ENCODE data around the gene RPP30.

GRCh38 chr10:90889636-90890035 is 17.9 kb downstream of the RPP30 start:
- TF ChIP-seq, protein P1, sequence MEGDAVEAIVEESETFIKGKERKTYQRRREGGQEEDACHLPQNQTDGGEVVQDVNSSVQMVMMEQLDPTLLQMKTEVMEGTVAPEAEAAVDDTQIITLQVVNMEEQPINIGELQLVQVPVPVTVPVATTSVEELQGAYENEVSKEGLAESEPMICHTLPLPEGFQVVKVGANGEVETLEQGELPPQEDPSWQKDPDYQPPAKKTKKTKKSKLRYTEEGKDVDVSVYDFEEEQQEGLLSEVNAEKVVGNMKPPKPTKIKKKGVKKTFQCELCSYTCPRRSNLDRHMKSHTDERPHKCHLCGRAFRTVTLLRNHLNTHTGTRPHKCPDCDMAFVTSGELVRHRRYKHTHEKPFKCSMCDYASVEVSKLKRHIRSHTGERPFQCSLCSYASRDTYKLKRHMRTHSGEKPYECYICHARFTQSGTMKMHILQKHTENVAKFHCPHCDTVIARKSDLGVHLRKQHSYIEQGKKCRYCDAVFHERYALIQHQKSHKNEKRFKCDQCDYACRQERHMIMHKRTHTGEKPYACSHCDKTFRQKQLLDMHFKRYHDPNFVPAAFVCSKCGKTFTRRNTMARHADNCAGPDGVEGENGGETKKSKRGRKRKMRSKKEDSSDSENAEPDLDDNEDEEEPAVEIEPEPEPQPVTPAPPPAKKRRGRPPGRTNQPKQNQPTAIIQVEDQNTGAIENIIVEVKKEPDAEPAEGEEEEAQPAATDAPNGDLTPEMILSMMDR (IDR thresholded peaks at IDR 0.05) = no peak
- TF ChIP-seq POLR2A (IDR thresholded peaks at IDR 0.05) = no peak

All from Peyer's patch (tissue), 4 donors.